HG03108 (cell line): ENCODE measurements around the gene GDAP2.
"Not testable (repeated sequence)": the region's sequence is repeated elsewhere in the genome, so short reads cannot be mapped to it uniquely, and the experiment has no call there.

Experiments
- ATAC-seq: cut with Tn5 transposase; IDR thresholded peaks from one replicate; pipeline ENCODE4 v1.9.1; 2021; ENCODE audit warnings: moderate library complexity; ENCODE audit not compliant: unreplicated experiment

Gene GDAP2, protein sequence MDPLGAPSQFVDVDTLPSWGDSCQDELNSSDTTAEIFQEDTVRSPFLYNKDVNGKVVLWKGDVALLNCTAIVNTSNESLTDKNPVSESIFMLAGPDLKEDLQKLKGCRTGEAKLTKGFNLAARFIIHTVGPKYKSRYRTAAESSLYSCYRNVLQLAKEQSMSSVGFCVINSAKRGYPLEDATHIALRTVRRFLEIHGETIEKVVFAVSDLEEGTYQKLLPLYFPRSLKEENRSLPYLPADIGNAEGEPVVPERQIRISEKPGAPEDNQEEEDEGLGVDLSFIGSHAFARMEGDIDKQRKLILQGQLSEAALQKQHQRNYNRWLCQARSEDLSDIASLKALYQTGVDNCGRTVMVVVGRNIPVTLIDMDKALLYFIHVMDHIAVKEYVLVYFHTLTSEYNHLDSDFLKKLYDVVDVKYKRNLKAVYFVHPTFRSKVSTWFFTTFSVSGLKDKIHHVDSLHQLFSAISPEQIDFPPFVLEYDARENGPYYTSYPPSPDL

DNA sequence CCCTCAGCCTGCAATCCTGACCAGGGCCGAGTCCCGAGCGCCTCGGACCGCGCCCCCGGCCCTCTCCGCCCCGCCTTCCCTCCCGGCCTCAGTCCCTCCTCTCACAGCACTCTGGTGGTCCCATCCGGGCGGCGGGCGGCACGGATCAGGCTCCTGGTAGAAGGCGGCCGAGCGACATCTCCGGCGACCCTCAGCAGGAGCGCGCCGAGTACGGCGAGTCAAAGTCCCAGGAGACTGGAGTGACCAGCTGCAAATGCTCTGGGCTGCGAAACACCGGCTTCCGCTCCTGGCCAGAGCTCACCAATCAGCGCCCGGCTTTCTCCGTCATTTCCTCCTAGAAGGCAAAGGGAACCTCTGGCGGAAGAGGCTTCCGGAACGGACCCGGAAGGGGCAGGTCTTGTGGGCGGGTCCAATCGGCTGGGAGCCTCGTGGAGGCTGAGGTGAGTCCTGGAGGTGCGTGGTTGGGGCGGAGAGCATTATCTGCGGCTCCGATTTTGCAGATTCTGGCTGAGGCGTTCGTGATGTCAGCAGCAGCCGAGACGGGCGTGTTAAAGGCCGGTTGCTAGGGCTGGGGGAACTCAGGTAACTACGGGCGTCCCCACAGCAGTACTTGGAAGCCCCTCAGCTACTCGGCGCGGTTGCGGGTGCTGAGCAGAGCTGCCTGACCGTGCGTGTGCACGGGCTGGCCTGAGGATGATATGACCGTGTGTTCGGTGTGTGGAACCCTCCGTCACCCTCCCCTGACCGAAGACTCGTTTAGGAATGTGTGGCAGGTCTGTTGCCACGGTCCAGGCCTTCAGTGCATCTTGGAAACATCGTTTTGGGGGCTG, at the start of gene GDAP2, which contains the start of gene WDR3:
Gene GDAP2 (minus strand): TSS at position 279 of the 830 bp plus-strand sequence. CDS start 9,264 bp downstream, outside the sequence.
Gene WDR3 (plus strand): TSS at position 397 of the 830 bp plus-strand sequence. CDS start 3,581 bp downstream, outside the sequence.
- ATAC-seq, result peak; percentile 95

DNA sequence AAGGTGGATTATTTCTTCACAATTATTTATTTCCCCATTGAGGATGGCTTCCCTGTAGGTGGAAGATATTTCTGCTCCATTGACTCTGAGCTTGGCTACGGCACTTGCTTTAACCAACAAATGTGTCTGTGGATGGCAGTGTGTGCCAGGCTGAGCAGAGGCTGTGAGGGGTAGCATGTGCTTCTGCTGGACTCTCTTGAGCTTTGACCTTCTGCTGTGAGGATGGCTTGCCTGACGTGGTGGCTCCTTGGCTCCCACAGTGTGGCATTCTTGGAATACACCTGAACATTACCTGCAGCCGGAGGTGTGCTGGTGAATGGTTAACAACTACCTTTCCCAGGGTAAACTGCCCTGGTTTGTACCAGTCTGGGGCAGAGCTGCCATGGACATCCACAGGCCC, 47.0 kb upstream of the GDAP2 start:
- no peak for ATAC-seq

DNA sequence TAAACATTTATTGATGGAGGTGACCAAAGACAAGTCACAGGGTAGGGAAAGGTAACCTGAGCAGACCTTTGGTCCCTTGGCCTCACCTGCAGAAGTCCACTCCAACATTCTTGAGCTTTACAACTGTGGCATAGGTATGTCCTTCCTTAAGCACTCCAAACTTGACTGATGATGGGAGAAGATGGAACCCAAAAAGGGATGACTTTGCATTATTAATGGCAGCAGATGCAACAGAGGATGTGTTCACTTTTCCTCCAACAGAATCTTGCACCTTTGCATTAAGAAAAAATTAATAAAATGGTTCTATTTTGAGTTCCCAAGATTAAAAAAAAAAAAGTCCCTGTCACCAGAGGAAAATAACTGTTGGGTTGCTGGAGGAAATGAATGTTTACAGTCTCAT, 42.4 kb upstream of the GDAP2 start:
- ATAC-seq, result no peak

DNA sequence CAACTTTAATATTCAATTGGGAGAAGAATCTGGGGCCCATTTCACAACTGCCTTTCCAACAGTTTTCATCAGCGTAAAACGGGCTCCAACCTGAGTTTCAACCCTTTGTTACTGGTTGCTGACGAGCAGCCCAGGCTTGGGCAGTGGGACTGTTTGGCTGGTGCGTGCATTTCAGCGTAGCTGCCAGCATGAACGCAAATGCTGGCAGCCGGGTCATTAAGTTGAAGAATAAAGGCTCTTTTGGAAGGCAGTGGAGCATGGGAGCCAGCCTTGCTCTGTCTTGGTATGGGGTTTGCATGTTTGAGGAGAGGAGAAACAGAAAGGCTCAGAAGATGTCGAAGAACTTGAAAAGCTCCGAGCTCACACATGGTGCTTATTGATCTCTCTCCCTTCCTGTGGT, 40.8 kb upstream of the GDAP2 start:
- no peak for ATAC-seq

DNA sequence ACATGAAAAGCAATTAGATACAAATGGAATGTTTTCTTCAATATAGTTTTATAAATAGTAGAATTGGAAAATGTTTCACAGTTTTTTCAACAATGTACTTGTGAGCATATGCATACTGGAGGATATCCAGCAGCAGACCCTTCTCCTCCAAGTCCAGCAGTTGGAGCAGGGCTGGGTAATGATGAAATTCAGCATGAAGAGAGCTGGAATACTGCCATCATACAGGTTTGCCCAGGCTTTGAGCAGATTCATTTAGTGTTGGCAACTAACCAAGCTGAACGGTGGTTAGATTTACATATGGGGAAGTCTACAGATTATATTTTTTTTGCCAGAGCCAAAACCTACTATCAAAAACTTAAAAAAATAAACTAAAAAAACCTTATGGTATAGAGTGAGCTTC, 38.5 kb upstream of the GDAP2 start:
- ATAC-seq, result no peak

DNA sequence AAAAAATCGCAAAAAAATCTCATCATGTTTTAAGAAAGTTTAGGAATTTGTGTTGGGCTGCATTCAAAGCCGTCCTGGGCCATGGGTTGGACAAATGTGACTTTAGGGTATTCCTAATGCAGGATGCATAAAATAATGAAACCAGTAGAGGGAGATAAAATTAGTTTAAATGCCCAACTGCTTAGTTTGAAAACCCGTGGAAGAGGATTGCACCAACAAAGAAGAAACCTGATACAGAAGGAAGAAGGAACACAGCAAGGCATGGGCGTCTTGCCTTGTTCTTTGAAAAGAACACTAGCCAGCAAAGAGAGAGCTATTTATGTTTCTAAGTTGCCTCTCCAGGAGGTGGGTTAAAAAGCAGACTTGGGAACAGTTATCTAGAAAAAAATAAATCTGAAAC, 38.1 kb upstream of the GDAP2 start:
- ATAC-seq, result no peak

DNA sequence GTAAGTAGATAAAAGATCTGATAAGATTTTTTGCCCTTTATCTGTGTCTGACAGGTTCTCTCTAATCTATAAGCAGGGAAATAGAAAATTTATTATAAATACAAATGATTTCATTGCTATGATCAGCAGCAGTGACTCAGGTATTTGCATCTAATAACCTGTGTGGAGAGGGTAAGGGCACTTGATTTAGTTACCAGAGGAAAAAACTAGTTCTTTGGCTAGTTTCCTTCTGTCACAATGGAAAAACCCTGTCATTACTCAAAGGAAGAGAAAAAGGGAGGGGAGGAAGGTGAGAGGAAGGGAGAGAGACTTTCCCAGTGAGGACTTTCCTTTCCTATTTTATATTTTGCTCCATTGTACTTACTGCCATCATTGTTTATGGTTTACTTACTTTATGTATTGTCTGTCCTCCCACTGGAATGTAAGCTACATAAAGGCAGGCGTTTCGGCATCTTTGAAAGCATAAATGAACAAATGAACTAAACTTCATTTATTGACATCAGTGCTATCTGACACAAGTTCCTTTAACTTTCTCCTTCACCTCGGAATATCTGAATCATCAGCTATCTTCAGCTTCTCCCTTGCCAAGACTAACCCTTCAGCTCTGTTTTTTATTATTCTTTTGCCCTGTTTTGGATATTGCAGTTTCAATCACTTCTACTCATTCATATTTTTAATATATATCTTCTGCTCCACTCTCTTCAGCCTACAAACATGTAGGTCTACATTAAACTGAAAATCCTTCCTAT, 35.0 kb upstream of the GDAP2 start:
- no peak for ATAC-seq

DNA sequence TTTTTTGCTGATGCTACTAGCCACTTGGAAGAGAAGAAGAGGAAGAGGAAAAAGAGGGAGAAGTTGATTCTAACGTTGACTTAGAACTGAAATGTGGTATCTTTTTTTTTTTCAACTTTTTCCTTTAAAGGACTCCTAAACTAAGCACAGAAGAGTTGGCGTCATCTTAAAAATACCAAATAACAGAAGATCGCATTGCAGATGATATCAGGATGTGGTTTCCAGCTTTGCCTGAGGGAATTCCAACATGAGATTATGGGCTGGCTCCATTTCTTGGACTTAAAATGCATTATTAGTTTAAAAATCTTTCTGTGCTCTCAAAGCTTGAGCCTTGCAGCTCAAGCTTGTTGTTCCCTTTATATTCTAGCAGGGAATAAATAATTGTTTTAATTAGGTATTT, 29.9 kb upstream of the GDAP2 start:
- no peak for ATAC-seq

DNA sequence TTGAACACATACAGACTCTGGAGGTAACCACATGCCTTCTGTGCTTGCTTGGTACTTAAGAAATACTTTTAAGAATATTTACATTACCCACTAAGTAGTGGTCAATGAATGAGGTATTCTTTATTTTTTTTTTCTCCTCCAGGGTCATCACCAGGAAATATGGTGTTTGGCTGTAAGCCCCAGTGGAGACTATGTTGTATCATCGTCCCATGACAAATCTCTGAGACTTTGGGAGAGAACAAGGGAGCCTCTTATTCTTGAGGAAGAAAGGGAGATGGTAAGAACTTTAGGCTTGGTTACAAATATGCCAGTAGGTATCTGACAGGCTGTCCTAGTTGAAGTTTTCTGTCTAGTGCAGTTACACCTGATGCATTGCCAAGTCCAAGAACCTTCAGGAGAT, 23.0 kb upstream of the GDAP2 start:
- ATAC-seq, result no peak

DNA sequence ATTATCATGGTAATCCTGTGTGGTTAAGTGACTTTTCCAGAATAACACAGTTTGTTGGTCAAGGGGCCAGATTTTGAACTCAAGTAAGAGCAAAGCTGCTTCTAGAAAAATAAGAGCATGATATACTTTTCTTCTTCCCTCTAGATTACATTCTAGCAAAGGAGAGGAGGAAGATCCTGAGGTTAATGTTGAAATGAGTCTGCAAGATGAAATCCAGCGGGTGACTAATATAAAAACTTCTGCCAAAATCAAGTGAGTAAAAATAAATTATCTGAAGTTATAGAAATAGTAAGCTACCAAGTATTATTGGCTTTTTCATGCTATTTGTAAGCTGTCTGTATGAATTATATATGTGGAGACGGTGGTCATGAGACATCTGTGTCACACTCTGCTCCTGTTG, 12.9 kb upstream of the GDAP2 start:
- ATAC-seq, result no peak

DNA sequence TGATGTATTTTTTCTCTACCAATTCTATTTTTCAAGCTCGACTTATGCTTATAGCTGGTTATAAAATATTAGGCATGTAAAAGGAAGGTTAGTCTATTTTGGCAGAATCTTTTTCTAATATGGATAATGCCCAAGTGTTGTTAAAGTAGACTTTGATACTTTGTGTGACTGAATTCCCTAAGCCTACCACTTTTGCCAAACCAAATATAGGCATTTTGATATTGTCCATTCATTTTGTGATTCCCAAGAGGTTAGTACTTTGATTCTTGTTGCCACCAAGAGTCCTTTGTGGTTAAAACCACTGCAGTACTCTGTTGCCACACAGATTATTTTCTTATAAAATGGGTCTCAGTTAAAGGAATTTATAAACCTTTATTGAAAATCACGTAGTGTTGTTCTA, 4.3 kb upstream of the GDAP2 start:
- no peak for ATAC-seq

DNA sequence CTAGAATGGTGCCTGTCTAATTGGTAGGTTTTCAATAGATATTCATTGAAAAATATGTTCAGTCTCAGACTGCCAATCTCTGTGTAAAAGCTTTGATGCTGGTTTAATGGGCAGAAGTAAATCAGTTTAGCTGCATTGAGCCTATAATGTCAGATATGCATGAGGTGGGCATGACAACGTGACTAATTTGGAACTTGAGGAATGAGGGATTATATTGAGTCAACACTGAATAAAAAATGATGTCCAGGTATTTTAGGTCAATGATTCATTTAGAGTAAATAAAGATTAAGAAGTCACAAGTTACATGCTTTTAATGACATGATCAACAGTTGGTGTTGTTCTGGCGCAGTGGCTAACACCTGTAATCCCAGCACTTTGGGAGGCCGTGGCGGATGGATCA, 3.2 kb upstream of the GDAP2 start:
- no peak for ATAC-seq

DNA sequence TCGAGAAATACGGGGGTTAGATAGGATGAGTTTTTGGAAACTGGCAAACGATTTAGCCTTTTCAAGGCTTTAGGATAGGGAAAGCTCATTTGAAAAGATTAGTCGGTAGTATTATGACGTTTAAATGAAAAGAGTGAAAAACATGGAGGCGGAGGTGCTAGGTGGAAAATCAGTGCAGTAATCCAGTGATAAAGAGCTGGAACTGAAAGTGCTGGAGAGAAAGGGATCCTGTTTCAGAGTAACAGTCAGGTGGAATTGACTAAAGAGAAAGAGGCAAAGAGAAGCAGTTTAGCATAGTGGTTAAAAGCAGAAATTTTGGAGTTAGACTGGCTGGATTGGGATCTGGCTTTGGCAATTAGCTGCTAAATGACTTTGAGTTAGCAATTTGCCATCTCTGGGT, 1.1 kb upstream of the GDAP2 start:
- no peak for ATAC-seq

DNA sequence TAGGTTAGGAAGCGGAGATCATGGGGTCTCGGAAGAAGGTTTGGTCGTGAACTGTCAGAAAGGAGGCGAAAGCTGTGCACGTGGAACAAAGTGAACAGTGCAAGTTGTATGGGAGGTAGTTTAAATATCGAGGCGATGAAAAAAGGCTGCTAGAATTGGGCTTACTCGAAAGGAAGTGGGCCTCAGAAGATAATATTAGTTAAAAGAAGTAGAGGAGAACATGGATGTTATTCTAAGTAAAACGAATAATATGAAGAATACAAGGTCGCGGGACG, 689 bp upstream of the GDAP2 start:
- ATAC-seq, result no peak

DNA sequence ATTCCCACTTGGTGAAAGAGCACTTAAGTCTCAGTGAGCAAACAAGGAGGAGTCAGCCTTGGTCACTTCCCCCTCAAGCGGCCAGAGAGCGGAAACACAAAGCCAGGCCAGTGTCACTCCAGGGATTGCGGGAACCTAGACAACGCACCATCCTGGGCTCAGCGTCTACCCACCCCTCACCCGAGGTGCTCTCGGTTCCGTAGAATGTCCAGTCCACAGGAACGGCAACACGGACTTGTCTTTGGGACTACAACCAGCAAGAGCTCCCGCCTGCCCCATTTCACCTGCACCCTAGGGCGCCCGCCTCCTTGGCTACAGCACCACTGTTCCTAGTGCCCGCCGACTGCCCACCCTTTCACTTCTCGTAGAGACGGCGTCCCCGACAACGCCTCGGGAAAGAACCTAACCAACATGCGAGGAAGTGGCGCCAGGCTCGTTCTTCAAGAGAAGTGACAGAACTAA, 509 bp downstream of the GDAP2 start:
- peak; percentile 44 for ATAC-seq

DNA sequence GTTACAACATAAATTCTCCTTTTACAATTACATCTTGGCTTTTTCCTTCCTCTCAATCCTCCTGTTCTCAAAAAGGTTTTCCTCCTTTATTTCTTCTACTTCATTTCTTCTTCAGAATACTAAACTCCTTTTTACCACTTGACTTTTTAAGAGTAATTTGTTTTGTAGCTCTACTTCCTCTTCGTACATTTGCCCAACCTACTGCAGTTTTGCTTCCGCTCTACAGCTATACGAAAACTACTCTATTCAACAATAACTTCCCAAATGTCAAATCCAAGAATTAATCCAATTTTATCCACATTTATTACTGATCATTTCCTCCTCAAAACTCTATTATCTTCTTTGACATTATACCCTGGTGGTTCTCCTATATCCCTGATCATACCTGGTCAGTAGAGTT, 3.4 kb downstream of the GDAP2 start:
- no peak for ATAC-seq

DNA sequence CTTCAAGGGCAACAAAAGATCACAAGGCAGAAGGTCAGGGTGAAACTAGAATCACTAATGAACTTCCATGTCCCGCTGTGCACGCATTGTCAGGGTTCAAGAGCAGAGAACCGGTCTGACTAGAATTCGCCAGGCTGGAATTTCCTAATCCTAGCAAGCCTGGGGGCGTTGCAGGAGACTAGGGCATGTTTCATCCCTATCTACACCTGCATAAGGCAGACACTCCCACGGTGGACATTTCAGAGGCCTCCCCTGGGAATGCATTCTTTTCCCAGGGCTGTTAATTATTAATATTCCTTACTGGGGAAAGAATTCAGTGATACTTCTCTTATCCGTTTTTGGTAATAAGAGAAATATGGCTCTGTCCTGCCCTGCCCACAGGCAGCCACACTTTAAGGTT, 6.7 kb downstream of the GDAP2 start:
- ATAC-seq, result not testable (repeated sequence)

DNA sequence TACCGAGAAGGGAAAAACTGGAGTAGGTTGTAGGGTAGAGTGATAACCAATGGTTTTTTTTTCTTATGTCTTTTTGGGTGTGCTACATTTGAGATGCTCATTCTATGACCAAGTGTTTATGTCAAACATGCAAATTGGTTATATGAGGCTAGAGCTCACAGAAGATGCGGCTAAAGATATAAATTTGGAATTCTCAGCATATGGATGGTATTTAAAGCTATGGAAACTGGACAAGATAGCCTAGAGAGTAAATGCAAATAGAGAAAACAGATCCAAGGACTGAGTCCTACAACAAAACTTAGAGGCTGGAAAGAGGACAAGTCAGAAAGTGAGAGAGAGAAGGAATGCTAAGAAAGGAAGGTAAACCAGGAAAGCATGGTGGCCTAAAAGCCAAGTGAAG, 7.4 kb downstream of the GDAP2 start:
- ATAC-seq, result no peak

DNA sequence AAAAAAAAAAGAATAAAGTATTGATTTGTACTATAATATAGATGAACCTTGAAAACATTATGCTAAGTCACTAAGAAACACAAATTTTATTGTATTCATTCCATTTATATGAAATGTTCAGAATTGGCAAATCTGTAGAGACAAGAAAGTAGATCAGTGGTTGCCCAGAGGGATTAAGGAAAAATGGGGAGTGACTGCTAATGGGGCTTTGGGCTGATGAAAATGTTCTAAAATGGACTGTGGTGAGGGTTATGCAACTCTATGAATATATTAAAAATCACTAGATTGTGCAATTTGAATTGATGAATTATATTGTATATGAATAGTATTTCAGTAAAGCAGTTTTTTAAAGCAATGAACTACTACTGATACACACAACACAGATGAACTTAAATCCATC, 10.0 kb downstream of the GDAP2 start:
- ATAC-seq, result no peak

DNA sequence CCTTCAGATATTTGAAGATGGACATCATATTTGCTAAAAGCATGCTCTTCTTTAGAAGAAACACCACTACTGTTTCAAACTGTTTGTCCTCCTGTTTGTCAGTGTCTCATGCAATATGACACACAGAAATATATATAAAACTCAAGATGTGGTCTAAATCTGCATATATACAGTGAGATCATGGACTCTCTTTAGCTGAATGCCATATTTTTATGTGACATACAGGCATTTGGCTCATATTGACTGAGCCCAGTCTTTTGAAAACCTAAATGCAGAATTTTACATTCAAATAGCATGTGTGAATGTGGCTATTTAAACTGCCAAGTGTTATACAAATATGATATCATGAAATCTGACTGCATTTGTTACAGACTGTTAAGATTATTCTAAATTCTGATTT, 18.4 kb downstream of the GDAP2 start:
- ATAC-seq, result no peak

DNA sequence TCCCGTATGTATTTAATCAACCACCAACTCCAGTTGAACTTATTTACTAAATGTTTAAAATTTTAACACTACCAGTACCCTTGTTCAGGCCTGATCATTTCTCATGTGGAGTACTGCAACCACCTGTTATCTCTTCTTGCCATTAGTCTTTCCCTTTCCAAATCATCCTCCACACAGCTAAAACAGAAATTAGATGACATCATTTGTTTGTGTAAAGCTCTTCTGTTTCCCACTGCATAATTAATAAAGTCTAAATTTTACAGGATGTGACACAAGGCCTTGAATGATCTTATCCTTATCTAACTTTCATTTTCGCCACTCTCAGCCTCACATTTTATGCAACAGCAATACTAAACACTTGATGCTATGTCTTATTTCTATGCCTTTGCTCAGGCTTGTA, 24.4 kb downstream of the GDAP2 start:
- ATAC-seq, result no peak
